ENCODE measurements around the gene GRM1.

GRCh38 chr6:146219101-146219500 lies 190.2 kb downstream of the GRM1 start:
- TF ChIP-seq FOXM1 (IDR thresholded peaks at IDR 0.05; ENCODE audit: borderline replicate concordance) (no peak), SUZ12 (IDR thresholded peaks at IDR 0.05) (no peak)
